HS-27A (cell line): ENCODE measurements around the gene RIPOR3.

Source experiments
- DNase-seq: peaks from one replicate; pipeline ENCODE4 v3.0.0-alpha.2; 2012; ENCODE audit warnings: low read depth, missing footprints

RIPOR3 gene

GRCh38 chr20:50588034-50588736 is 103.2 kb downstream of the RIPOR3 start:
- no peak for DNase-seq

GRCh38 chr20:50587291-50587961 is 103.9 kb downstream of the RIPOR3 start:
- DNase-seq, result no peak

DNA sequence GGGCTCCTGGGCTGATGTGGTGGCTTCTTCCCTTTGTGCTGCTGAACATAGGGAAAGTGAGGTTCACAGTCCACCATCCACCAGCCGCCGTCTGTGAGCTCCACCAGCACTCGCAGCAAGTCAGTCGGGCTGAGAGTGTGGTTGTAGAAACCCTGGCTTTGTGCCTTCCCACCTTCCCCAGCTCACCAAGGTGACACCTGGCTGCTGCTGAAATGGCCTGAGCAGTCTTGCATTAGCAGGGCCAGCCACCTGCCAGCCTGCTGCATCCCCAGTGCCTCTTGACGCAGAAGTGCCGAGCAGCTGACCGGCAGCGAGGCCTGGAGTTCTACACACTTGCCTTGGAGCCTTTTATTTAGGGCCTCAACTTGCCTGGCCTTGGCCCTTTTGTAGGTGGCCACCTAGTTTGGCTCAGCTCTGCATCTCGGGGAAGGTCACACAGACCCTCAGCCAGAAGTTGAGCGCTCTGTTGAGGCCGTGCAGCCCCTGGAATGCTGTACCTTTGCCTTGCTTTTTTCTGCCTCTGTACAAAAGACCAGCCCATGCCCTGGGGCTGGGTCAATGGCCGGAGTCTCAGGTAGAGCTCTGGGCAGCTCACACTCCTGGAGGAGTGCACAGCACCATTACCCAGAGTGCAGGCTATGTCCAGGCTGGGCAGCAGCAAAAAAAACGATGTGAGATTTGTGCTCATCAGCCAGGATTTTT is 104.7 kb downstream of the RIPOR3 start:
- no peak for DNase-seq

GRCh38 chr20:50585678-50586077 is 105.7 kb downstream of the RIPOR3 start:
- DNase-seq, result no peak

GRCh38 chr20:50585214-50585613 is 106.1 kb downstream of the RIPOR3 start:
- DNase-seq, result no peak

GRCh38 chr20:50584687-50585086 is 106.7 kb downstream of the RIPOR3 start:
- DNase-seq, result no peak

- no peak for DNase-seq
These were observed 107.7 kb downstream of the RIPOR3 start for GRCh38 chr20:50583442-50584150.

DNA sequence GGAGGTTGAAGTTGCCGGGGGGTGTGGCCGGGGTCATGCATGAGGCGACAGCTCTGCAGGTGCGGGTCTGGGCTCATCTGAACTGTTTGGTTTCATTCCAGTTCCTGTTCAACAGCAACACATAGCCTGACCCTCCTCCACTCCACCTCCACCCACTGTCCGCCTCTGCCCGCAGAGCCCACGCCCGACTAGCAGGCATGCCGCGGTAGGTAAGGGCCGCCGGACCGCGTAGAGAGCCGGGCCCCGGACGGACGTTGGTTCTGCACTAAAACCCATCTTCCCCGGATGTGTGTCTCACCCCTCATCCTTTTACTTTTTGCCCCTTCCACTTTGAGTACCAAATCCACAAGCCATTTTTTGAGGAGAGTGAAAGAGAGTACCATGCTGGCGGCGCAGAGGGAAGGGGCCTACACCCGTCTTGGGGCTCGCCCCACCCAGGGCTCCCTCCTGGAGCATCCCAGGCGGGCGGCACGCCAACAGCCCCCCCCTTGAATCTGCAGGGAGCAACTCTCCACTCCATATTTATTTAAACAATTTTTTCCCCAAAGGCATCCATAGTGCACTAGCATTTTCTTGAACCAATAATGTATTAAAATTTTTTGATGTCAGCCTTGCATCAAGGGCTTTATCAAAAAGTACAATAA is 108.6 kb downstream of the RIPOR3 start:
- DNase-seq, result no peak

GRCh38 chr20:50582092-50582491 is 109.2 kb downstream of the RIPOR3 start:
- no peak for DNase-seq

DNA sequence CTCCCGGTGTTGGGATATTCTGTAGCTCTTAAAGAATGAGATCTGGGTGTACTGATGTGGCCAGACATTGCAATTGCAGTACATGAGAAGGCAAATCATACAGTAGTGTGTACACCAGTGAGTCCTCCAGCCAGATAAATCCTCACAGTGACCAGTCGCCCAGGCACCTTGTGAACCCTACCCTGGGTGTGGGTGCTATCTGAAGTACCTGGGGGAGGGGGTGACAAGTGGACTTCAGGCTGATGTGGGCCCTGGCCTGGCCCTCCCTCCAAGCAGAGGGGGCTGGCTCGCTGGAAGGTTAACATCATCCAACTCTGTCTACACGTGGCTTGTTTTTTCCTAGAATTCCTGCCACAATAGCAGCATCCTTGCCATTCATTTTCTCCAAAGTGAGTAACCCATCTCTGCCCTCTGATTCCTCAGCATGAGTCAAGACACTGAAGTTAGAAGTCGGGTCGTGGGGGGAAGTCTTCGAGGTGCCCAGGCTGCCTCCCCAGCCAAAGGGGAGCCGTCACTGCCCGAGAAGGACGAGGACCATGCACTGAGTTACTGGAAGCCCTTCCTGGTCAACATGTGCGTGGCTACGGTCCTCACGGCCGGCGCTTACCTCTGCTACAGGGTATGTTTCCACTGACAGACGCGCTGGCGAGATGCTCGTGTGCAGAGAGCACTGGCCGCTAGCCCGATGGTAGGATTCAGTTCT is 110.3 kb downstream of the RIPOR3 start:
- DNase-seq, result no peak

DNA sequence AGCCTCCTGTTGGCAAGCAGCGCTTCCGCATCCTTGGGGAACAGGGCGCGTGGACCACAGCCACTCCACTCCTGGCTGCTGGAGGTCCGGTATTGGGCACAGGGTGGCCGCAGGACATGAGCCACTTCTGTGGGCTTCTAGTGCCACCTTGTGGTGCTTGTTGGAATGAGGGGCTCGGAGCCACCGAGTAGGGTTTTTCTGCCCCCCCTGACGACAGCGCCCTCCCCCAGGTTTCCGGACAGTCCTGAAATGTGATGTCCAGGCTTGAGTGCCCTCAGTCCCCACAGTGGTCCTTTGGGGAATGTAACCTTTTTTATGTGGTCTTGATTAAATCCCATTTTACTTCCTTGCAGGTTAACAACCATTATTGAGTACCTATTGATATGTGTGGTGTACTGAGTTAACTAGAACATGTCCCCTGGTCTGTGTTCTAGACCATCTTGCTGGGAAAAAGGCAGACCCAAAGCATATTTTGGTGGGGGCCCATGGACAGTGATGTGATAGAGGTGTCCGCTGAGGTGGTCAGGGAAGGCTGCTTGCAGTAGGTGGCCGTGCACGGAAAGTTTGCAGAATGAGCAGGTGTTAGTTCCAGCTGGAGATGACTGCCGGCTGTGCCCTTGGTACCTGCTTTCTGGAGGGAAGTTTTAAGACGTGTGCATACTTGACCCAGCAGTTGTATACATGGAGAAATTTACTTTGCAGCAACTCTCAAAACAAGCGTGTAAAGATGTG is 111.2 kb downstream of the RIPOR3 start:
- DNase-seq, result no peak

DNA sequence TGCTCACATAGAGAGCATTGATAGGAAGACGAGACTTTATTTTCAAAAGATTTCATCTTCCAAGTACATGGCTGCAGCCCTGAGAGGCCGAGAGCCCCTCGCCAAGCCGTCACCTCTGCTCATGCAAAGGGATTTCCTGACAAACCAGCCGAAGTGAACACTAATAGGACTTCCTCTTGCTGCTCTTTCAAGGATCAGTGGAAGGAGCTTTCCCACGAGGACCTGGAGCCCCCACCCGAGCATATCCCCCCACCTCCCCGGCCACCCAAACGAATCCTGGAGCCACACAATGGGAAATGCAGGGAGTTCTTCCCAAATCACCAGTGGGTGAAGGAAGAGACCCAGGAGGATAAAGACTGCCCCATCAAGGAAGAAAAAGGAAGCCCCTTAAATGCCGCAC is 111.8 kb downstream of the RIPOR3 start:
- no peak for DNase-seq

- DNase-seq, result no peak
These were observed 112.6 kb downstream of the RIPOR3 start for GRCh38 chr20:50578778-50579165.

DNA sequence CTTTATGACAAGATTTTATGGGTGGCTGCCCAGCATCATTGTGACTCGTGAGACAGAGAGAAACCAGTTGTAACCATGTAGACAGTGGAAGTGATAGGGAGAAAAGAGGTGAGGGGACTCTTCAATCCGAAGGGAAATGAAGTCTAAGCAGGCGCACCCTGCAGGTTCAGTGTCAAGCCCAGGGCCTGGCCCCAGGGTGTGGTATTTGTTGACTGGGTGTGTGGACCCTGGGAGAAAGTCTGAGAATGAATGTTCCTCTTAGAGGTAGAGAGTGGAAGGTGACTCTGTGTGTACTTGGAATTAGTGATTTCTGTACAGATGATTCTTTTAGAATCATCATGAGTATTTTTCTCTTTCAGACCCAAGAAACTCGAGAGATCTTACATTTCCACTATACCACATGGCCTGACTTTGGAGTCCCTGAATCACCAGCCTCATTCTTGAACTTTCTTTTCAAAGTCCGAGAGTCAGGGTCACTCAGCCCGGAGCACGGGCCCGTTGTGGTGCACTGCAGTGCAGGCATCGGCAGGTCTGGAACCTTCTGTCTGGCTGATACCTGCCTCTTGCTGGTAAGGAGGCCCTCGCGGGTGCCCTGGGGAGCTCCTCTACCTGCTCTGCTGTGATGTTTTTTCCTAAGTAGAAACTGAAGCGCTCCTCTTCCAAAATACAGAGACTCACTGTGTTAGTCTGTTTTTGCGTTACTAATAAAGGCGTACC is 113.1 kb downstream of the RIPOR3 start:
- DNase-seq, result no peak

DNA sequence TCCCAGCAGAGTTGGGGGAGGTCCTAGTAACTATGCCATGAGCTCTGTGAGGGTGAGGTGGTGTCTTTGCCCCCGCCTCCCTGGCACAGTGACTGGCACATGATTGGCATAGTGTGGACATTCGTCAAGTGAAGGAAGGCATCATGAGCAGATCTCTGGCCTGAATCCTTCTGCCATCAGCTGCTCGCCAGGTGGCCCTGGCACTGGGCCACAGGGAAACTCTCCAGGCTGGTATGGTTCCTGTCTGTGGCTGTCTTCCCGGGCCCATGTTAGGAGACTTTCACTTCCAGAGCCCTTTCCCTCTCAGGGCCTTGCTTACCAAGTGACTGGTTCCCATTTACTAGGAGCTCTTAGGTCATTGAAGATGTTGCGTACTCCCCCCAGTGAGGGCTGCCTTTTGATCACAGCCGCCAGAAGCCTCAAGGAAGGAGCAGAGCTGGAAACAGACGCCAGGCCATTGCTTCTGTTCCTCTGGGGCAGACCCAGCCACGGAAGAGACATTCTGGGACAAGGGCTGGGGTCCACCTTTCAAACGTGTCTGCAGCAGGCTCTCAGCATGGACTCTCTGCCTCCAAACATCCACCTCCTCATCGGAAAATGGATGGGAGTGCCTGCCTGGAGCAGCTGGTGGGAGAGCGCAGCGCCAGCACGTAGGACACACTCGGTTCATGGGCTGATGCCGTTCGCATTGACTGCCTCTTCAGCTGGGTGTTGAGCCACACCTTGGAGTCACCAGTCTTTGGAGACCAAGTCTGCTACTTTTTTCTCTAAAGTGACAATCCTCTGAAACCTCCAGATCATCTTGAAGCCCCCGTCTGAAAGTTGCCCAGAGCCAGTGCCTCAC is 113.9 kb downstream of the RIPOR3 start:
- DNase-seq, result no peak

- DNase-seq, result no peak
These were observed 115.2 kb downstream of the RIPOR3 start for GRCh38 chr20:50575865-50576720.

DNA sequence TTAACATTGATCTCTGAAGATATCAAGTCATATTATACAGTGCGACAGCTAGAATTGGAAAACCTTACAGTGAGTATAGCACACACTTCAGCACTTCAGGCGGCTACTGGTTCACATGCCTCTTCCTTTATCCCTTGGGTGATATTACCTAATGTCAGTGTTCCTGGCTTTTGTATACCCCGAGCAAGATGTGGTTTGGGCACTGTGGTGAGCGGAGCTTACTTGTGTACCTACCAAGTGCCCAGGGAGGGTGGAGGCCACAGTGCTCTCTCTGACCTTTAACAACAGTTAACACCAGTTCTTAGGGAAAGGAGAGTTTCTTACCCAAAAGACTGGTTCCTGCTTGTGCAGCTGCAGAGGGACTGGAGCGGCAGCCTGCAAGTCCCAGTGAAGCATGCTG is 116.8 kb downstream of the RIPOR3 start:
- DNase-seq, result no peak

DNA sequence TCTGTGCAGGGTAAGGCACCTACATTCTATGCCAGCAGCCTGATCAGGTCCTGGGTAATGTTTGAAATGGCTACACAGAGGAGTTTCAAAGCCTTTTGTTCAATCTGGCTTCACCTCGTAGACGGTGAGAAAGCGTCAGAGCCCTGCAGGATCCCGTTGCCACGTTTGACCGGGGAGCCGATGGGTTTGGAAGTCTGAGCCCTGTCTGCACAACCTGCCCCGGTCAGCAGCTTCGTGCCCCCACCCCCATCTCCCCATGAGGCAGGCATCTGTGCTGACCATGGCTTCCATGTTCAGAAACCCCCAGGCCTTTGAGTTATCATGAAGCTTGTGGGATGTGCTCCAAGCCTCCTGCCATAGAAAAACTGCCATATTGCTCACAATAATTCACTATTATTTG is 117.2 kb downstream of the RIPOR3 start:
- DNase-seq, result no peak
